Stimulated activated CD8-positive, alpha-beta memory T cell treated with anti-CD3 and anti-CD28 coated beads, Interleukin-7, amount 100 ng/mL, for 48 hours (primary cell): ENCODE data around the gene NUDT3.
"Not testable (repeated sequence)": the region's sequence is repeated elsewhere in the genome, so short reads cannot be mapped to it uniquely, and the experiment has no call there.

ENCODE experiments used
- DNase-seq, 2 donors: peaks; one replicate each; pipeline ENCODE4 v3.0.0-alpha.2; 2020; ENCODE audit warnings: low read depth in 1 of 2; ENCODE audit errors: extremely low read depth in 1 of 2

Gene NUDT3

GRCh38 chr6:34346175-34347119 lies 46.0 kb downstream of the NUDT3 start:
- no peak for DNase-seq

DNA sequence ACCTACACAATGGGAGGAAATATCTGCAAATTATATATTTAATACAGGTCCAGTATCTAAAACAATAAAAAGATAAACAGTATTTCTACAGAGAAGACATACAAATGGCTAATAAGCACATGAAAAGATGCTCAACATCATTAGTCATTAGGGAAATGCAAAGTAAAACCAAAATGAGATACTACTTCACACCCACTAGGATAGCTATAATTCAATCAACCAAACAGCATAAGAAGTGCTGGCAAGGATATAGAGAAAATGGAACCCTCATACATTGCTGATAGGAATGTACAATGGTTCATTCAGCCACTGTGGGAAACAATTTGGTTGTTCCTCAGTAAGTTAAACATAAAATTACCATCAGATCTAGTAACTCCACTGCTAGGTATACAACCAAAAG lies 48.7 kb downstream of the NUDT3 start:
- no peak for DNase-seq

DNA sequence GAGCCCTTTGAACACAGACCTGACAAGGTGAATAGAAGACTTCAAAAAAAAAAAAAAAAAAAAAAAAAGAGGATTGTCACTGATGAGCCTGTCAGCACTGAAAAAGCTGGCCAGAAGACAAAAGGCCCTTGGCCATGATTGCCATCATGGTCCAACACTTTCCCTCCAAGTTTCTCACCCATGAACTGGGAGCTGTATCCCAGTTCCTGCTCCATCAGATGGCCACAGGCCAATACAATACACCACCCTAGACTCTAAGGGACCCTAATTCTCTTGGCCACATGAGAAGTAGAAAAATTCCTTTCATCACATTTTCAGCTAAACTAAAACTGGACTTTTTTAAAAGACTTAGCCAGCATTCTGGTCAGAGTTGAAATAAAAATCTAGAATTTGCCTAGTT lies 50.2 kb downstream of the NUDT3 start:
- no peak for DNase-seq

- no peak for DNase-seq
Observed at GRCh38 chr6:34341481-34341971, 50.9 kb downstream of the NUDT3 start.

GRCh38 chr6:34340906-34341480 lies 51.5 kb downstream of the NUDT3 start:
- no peak for DNase-seq

- DNase-seq, result no peak
Observed at GRCh38 chr6:34340394-34340793, 52.1 kb downstream of the NUDT3 start.

GRCh38 chr6:34339971-34340370 lies 52.5 kb downstream of the NUDT3 start:
- no peak for DNase-seq

- no peak for DNase-seq
Observed at GRCh38 chr6:34339432-34339831, 53.0 kb downstream of the NUDT3 start.

DNA sequence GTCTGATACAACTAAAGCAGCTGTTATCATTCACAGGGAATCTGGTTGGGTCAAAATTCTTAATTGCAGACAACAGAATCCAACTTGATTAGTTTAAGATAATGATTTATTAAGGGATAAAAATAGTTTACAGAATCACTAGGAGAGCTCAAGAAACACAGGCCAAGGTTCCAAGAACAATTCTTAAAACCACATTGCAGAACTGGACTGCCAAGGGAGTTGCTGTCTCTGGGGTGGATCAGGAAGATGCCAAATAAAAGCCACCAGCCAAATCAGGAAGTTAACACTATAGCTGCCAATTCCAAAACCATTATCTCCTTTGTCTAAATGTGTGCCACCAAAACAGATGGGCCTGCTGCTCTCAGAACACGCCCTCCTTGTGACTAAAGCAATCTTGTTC lies 53.7 kb downstream of the NUDT3 start:
- DNase-seq, result no peak

DNA sequence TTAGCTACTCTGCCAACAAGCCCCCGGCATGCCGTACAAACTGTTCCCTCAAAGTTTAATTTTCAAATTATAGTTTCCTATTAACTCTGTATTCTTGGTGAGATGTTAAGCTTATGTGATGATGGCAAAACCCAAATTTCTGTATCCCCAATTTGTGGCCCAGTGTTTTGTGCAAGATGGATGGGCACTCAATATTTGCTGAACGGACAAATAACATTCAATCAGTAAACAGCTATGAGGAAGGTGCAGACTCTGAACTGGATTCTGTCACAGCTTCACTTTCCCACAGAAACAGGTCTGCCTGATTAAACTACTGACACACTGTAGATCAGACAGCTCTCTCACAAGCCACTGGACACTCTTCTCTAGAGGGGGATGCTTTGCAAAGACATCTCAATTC lies 54.1 kb downstream of the NUDT3 start:
- no peak for DNase-seq

- no peak for DNase-seq
Observed at GRCh38 chr6:34334796-34335416, 57.6 kb downstream of the NUDT3 start.

DNA sequence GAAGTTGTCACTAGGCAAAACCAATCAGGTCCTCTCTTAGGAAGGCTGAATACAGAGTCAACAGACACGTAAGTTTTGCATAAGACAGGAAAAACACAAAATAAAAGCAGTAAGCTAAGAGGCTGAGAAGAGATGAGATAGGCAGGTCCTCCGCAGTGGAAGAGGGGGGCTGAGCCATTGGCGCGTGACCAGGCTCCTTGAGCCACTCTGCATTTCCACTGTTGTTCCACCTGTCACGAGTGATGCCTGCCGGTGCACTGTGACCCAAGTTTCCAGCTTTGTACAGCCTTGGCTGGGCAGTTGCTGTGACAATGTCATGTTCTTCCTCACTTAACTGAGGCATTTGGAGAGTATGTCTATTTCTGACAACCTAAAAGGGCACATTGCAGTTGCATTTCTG lies 58.6 kb downstream of the NUDT3 start:
- no peak for DNase-seq

DNA sequence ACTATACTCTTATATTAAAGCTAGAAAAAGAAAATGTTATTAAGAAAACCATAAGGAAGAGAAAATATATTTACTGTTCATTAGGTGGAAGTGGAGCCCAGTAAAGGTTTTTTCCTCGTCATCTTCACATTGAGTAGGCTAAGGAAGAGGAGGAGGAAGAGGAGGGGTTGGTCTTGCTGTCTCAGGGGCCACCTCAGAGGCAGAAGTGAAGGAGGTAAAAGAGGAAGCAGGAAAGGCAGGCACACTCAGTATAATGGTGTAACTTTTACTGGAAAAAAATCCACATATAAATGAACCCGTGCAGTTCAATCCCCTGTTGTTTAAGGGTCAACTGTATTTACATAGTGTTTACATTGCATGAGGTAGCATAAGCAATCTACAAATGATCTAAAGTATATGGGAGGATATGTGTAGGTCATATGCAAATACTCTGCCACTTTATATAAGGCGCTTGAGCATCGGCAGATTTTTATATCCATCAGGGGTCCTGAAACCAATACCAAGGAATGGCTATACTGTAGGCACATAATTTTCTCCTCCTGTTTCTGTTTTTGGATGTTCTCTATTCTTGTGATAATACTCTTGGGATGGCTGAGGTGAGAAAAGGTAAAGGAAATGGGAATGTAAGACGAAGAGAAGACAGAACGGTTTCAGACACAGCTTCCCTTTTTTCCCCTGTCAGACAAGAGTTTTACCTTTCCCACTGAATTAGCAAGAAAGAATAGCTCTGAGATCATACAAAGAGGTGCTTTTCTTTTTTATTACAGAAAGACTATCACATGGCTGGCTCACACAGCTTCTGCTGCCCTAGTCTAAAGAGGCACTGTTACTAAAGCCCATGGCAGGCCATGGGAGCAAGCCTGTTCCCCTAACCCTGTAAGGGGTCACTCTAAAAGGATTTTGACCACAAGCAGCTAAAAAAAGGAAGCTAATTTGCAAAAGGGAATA lies 59.9 kb downstream of the NUDT3 start:
- DNase-seq, result no peak

GRCh38 chr6:34331371-34332050 lies 61.0 kb downstream of the NUDT3 start:
- DNase-seq, result no peak

GRCh38 chr6:34329814-34330213 lies 62.7 kb downstream of the NUDT3 start:
- DNase-seq, result not testable (repeated sequence)

GRCh38 chr6:34328969-34329368 lies 63.5 kb downstream of the NUDT3 start:
- DNase-seq, result no peak

DNA sequence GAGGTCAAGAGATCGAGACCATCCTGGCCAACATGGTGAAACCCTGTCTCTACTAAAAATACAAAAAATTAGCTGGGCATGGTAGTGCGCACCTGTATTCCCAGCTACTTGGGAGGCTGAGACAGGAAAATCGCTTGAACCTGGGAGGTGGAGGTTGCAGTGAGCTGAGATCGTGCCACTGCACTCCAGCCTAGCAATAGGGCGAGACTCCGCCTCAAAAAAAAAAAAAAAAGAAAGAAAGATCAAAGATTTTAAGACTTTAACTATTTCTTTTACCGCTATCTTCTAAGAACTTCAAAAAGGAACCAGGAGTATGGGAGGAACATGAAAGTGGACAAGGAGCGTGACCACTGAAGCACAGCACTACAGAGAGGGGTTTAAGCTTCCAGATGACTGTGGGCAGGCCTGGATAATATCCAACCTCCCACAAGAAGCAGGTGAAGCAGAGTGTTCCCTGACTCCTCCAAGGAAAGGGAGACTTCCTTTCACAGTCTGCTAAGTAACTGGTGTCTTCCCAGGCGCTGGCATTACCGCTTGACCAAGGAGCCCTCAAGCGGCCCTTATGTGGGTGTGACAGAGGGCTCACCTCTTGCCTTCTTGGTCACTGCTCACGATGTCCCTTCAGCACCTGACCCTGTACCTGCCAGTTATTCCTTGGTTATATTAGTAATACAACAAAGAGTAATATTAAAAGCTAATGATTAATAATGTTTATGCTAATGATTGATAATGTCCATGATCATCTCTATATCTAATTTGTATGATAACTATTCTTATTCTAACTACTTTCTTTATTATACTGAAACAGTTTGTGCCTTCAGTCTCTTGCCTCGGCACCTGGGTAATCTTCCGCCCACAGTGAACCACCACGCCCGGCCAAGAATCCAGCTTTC lies 64.9 kb downstream of the NUDT3 start:
- DNase-seq, result not testable (repeated sequence)

DNA sequence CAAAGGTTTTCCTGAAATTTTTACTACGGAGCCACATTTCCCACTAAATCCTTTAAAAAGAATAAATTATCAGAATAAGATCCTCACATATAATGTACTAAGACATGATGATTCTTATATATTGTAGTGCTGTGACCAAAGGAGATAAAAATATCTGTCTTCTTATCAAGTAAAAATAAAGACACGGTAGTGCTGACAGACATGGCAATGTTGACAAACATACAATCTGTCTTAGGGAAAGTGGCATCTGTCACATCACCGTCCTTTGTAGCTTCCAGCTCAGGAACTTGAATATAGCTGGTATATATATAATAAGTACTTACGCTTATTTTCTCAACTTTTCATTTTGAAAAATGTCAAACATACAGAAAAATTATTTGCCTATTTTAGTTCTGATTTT lies 66.8 kb downstream of the NUDT3 start:
- no peak for DNase-seq
